ENCODE measurements around the gene CD226. TPM values are rescaled to one million over a fixed set of nuclear protein-coding genes. Genes with fewer than 3 reads are reported as not detected.

CD226 gene
- total and polyA plus RNA-seq, 10 of the 15 experiments (the other 5 are each of a cell fraction or from before 2014, with no cell fraction given), result 12.9 to 68.8 (median 47.3) TPM

- TF ChIP-seq ZBTB40 (IDR thresholded peaks at IDR 0.05; ENCODE audit: borderline replicate concordance) (no peak; the same call in 1 of the 2 replicates), IKZF2 (IDR thresholded peaks at IDR 0.05) (peak; percentile 99), FOS (IDR thresholded peaks at IDR 0.05; ENCODE audit: borderline replicate concordance, extremely low read depth, insufficient read length) (no peak), E2F4 (IDR thresholded peaks at IDR 0.05; ENCODE audit: low read depth, low read length) (0 out of 2 replicates have a peak, but pooled peaks have one; percentile 15), IRF4 (IDR thresholded peaks at IDR 0.05; ENCODE audit: low read depth, low read length) (peak; percentile 65; the same call in 1 of the 2 replicates), KDM1A (IDR thresholded peaks at IDR 0.05; ENCODE audit: borderline replicate concordance) (no peak), CBX3 (IDR thresholded peaks at IDR 0.05; ENCODE audit: borderline replicate concordance, low read depth) (no peak), SMARCA5 (IDR thresholded peaks at IDR 0.05) (no peak), POLR2AphosphoS2 (IDR thresholded peaks at IDR 0.05; ENCODE audit: low read depth, low read length) (no peak), ATF2 (IDR thresholded peaks at IDR 0.05; ENCODE audit: low read length) (no peak; the same call in 1 of the 2 replicates), MTA2 (IDR thresholded peaks at IDR 0.05; ENCODE audit: low read depth) (peak; percentile 96), PBX3 (IDR thresholded peaks at IDR 0.05; ENCODE audit: insufficient replicate concordance, low read depth, low read length) (peak; percentile 17), SIN3A (IDR thresholded peaks at IDR 0.05; ENCODE audit: low read depth, low read length) (no peak), LARP7 (IDR thresholded peaks at IDR 0.05) (no peak), FOXM1 (IDR thresholded peaks at IDR 0.05; ENCODE audit: low read depth, low read length) (no peak), CTCF (IDR thresholded peaks at IDR 0.05 in 2 of 3, conservative IDR thresholded peaks at IDR 0.05 in 1 of 3; ENCODE audit: control insufficient read depth in 2 of 3, extremely low read depth in 1 of 3, insufficient read depth in 1 of 3, low read depth in 3 of 3, low read length in 3 of 3) (no peak), ZSCAN29 (IDR thresholded peaks at IDR 0.05) (no peak), EGR1 (IDR thresholded peaks at IDR 0.05; ENCODE audit: borderline replicate concordance in 1 of 2, low read depth in 2 of 2, low read length in 2 of 2) (no peak), STAT1 (conservative IDR thresholded peaks at IDR 0.05) (no peak), NRF1 (conservative IDR thresholded peaks at IDR 0.05; ENCODE audit: low read depth, low read length) (no peak)
These were observed 50.1 kb downstream of the CD226 start (continued) for GRCh38 chr18:69897397-69898108.
